IPS DF 6.9 (cell line): ENCODE measurements around the gene PSMA6.

Source experiments
- DNase-seq: peaks from one replicate; pipeline ENCODE4 v3.0.0-alpha.2; 2013; ENCODE audit warnings: low read depth, low spot score
- H3K27ac ChIP-seq: one replicate; pipeline ENCODE4 v1.5.1; 2013; ENCODE audit warnings: low read length, control low read depth
- H3K27me3 ChIP-seq: 2 replicates; pipeline ENCODE4 v1.6.1; 2013; ENCODE audit warnings: mild to moderate bottlenecking, low read length; ENCODE audit not compliant: control insufficient read depth, insufficient read depth
- H3K36me3 ChIP-seq: 2 replicates; pipeline ENCODE4 v1.6.1; 2013; ENCODE audit warnings: low read length; ENCODE audit not compliant: control insufficient read depth, insufficient read depth
- H3K4me1 ChIP-seq: 2 replicates; pipeline ENCODE4 v1.6.1; 2013; ENCODE audit warnings: low read length; ENCODE audit not compliant: control insufficient read depth, insufficient read depth
- H3K4me3 ChIP-seq: 2 replicates; pipeline ENCODE4 v1.5.1; 2013; ENCODE audit warnings: mild to moderate bottlenecking, low read length
- H3K9me3 ChIP-seq: 2 replicates; pipeline ENCODE4 v1.6.1; 2013; ENCODE audit warnings: low read length, inconsistent platforms; ENCODE audit not compliant: control insufficient read depth, insufficient read depth
- WGBS: extraction: QIAGEN DNeasy Blood & Tissue Kit; methylation state at CpG from one replicate; pipeline ENCODE4 v1.1.7; 2013; ENCODE audit warnings: mixed read lengths, missing lambda C conversion rate; ENCODE audit not compliant: insufficient read length, insufficient coverage; 5-methylcytosine and 5-hydroxymethylcytosine counted together

PSMA6 gene

GRCh38 chr14:35281341-35281740, 10.8 kb upstream of the PSMA6 start:
- H3K4me3 ChIP-seq, result no peak overlapping the region
- H3K27ac ChIP-seq, result no peak overlapping the region
- no peaks in the 10 kb centered on the region for H3K27me3 ChIP-seq
- no CpG with 5 or more reads among the region's 1 CpG for WGBS
- H3K36me3 ChIP-seq, result no peaks in the 10 kb centered on the region
- H3K9me3 ChIP-seq, result no peaks in the 10 kb centered on the region
- no peak for DNase-seq
- H3K4me1 ChIP-seq, result no peaks in the 10 kb centered on the region

GRCh38 chr14:35284506-35284905, 7.7 kb upstream of the PSMA6 start:
- no peaks in the 10 kb centered on the region for H3K27me3 ChIP-seq
- no peaks in the 10 kb centered on the region for H3K9me3 ChIP-seq
- DNase-seq, result no peak
- H3K36me3 ChIP-seq, result no peaks in the 10 kb centered on the region
- WGBS, result no CpG with 5 or more reads among the region's 2 CpGs
- H3K4me3 ChIP-seq, result no peak overlapping the region
- no peak overlapping the region for H3K27ac ChIP-seq
- no peaks in the 10 kb centered on the region for H3K4me1 ChIP-seq

GRCh38 chr14:35285168-35286002, 6.8 kb upstream of the PSMA6 start:
- no peaks in the 10 kb centered on the region for H3K36me3 ChIP-seq
- H3K4me3 ChIP-seq, result no peak overlapping the region
- no peaks in the 10 kb centered on the region for H3K9me3 ChIP-seq
- WGBS, result no CpG with 5 or more reads among the region's 5 CpGs
- no peaks in the 10 kb centered on the region for H3K27me3 ChIP-seq
- DNase-seq, result no peak
- H3K4me1 ChIP-seq, result no peaks in the 10 kb centered on the region
- no peak overlapping the region for H3K27ac ChIP-seq

- Histone ChIP-seq H3K4me3 (no peak overlapping the region), H3K27me3 (no peaks in the 10 kb centered on the region), H3K27ac (no peak overlapping the region), H3K36me3 (no peaks in the 10 kb centered on the region), H3K9me3 (no peaks in the 10 kb centered on the region), H3K4me1 (no peaks in the 10 kb centered on the region)
- no peak for DNase-seq
- WGBS, result no CpG with 5 or more reads among the region's 8 CpGs
Observed at GRCh38 chr14:35286003-35286600, 6.1 kb upstream of the PSMA6 start.

GRCh38 chr14:35286707-35287106, 5.5 kb upstream of the PSMA6 start:
- no peak overlapping the region for H3K4me3 ChIP-seq
- H3K36me3 ChIP-seq, result no peaks in the 10 kb centered on the region
- no peak for DNase-seq
- WGBS, result no CpG with 5 or more reads among the region's 1 CpG
- no peak overlapping the region for H3K27ac ChIP-seq
- H3K4me1 ChIP-seq, result no peaks in the 10 kb centered on the region
- H3K9me3 ChIP-seq, result no peaks in the 10 kb centered on the region
- no peaks in the 10 kb centered on the region for H3K27me3 ChIP-seq

- Histone ChIP-seq H3K9me3 (no peaks in the 10 kb centered on the region), H3K4me1 (no peaks in the 10 kb centered on the region), H3K4me3 (no peak overlapping the region), H3K36me3 (no peaks in the 10 kb centered on the region), H3K27me3 (no peaks in the 10 kb centered on the region), H3K27ac (no peak overlapping the region)
- WGBS, result no CpG with 5 or more reads among the region's 8 CpGs
- no peak for DNase-seq
Observed at GRCh38 chr14:35287431-35288013, 4.7 kb upstream of the PSMA6 start.

GRCh38 chr14:35289623-35290022, 2.6 kb upstream of the PSMA6 start:
- no peaks in the 10 kb centered on the region for H3K4me1 ChIP-seq
- no peak for DNase-seq
- no peak overlapping the region for H3K4me3 ChIP-seq
- no CpG with 5 or more reads among the region's 3 CpGs for WGBS
- no peaks in the 10 kb centered on the region for H3K9me3 ChIP-seq
- no peaks in the 10 kb centered on the region for H3K27me3 ChIP-seq
- no peak overlapping the region for H3K27ac ChIP-seq
- no peaks in the 10 kb centered on the region for H3K36me3 ChIP-seq

GRCh38 chr14:35292770-35293561, 784 bp downstream of the PSMA6 start:
- no peaks in the 10 kb centered on the region for H3K9me3 ChIP-seq
- H3K27me3 ChIP-seq, result no peaks in the 10 kb centered on the region
- H3K36me3 ChIP-seq, result no peaks in the 10 kb centered on the region
- no CpG with 5 or more reads among the region's 14 CpGs for WGBS
- no peak for DNase-seq
- no peak overlapping the region for H3K27ac ChIP-seq
- no peaks in the 10 kb centered on the region for H3K4me1 ChIP-seq
- H3K4me3 ChIP-seq, result peak overlapping the region; percentile 99

GRCh38 chr14:35295845-35296161, 3.6 kb downstream of the PSMA6 start:
- WGBS, result no CpG with 5 or more reads among the region's 1 CpG
- Histone ChIP-seq H3K36me3 (no peaks in the 10 kb centered on the region), H3K4me3 (no peak overlapping the region), H3K9me3 (no peaks in the 10 kb centered on the region), H3K4me1 (no peaks in the 10 kb centered on the region), H3K27ac (no peak overlapping the region), H3K27me3 (no peaks in the 10 kb centered on the region)
- DNase-seq, result no peak

GRCh38 chr14:35296545-35296944, 4.4 kb downstream of the PSMA6 start:
- DNase-seq, result no peak
- Histone ChIP-seq H3K27ac (no peak overlapping the region), H3K36me3 (no peaks in the 10 kb centered on the region), H3K4me1 (no peaks in the 10 kb centered on the region), H3K4me3 (no peak overlapping the region), H3K27me3 (no peaks in the 10 kb centered on the region), H3K9me3 (no peaks in the 10 kb centered on the region)
- WGBS, result no CpG with 5 or more reads among the region's 3 CpGs
